NB4 (cell line): ENCODE data around the gene XXYLT1.
A peak's percentile ranks its signal among the peaks of the same experiment; 100 is the strongest.

Experiments
- DNase-seq: peaks from one replicate; pipeline ENCODE4 v3.0.0; 2010; ENCODE audit warnings: low read depth
- H3K4me3 ChIP-seq: one replicate; pipeline ENCODE4 v1.5.1; 2011; ENCODE audit warnings: mild to moderate bottlenecking, low read depth, low read length, moderate library complexity
- MYC ChIP-seq: IDR thresholded peaks from 2 replicates; pipeline ENCODE4 v1.6.1; 2011; ENCODE audit warnings: low read depth, low read length
- POLR2A ChIP-seq: IDR thresholded peaks from 2 replicates; pipeline ENCODE4 v1.6.1; 2011; ENCODE audit warnings: mild to moderate bottlenecking; ENCODE audit not compliant: insufficient read length; ENCODE audit errors: extremely low read depth
- TF ChIP-seq, protein P1 (sequence below): IDR thresholded peaks from one replicate; pipeline ENCODE4 v1.5.1; 2012; ENCODE audit warnings: low read depth, low read length
- TF ChIP-seq, protein P2 (sequence below): IDR thresholded peaks from 2 replicates; pipeline ENCODE4 v1.6.1; 2011; ENCODE audit warnings: low read depth, low read length

Gene XXYLT1

DNA sequence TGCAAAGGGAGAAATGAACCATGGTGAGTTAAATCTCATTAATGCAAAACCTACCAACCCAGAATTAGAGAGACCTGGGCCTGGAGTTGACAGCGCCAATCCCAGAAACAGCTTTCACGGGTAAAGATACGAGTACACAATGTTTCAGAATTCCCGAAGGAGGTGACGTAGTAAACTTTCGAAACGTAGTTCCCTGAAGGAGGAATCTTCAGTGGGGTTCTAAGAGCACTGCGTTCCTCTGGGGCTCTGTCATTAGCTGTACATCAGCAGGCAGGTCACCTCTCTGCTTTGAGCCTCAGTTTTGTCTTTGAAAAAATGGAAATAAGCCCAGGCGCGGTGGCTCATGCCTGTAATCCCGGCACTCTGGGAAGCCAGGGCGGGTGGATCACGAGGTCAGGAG is 152.3 kb downstream of the XXYLT1 start:
- TF ChIP-seq MYC (no peak), POLR2A (no peak)
- no peak overlapping the region for H3K4me3 ChIP-seq
- no peak for DNase-seq

DNA sequence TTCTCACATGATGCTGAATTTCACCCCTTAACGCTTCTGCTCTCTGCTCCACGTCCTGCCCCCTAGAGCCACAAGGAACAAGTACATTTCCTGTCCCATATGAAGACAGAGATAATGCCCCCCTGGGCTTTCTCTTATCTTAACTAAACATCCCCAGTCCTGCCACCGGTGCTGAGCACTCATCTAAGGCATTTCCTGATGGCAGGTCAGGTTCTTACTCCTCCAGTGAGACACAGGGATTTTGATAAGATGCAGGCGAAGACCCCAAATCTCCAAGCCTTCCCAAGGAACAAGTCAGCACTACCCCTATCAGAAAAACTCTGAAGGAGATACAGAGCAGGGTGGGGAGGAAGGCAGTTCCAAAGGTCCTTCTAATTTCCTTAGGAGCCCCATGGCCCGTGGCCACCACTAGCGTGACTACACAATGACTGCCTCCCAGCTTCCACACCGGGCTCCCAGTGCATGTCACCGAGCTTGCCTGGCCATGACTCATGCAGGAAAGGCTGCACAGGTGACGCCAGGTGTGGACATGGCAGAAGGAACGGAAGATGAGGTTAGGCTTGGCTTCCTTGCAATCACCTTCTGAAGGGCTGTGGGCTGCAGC is 152.9 kb downstream of the XXYLT1 start:
- TF ChIP-seq, protein P1, sequence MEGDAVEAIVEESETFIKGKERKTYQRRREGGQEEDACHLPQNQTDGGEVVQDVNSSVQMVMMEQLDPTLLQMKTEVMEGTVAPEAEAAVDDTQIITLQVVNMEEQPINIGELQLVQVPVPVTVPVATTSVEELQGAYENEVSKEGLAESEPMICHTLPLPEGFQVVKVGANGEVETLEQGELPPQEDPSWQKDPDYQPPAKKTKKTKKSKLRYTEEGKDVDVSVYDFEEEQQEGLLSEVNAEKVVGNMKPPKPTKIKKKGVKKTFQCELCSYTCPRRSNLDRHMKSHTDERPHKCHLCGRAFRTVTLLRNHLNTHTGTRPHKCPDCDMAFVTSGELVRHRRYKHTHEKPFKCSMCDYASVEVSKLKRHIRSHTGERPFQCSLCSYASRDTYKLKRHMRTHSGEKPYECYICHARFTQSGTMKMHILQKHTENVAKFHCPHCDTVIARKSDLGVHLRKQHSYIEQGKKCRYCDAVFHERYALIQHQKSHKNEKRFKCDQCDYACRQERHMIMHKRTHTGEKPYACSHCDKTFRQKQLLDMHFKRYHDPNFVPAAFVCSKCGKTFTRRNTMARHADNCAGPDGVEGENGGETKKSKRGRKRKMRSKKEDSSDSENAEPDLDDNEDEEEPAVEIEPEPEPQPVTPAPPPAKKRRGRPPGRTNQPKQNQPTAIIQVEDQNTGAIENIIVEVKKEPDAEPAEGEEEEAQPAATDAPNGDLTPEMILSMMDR, result peak; percentile 36
- TF ChIP-seq, protein P2, sequence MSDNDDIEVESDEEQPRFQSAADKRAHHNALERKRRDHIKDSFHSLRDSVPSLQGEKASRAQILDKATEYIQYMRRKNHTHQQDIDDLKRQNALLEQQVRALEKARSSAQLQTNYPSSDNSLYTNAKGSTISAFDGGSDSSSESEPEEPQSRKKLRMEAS, result no peak
- TF ChIP-seq POLR2A, result no peak
- 0 out of 2 replicates have a peak, but pooled peaks have one; percentile 25 for TF ChIP-seq MYC
- no peak overlapping the region for H3K4me3 ChIP-seq
- peak; percentile 72 for DNase-seq

DNA sequence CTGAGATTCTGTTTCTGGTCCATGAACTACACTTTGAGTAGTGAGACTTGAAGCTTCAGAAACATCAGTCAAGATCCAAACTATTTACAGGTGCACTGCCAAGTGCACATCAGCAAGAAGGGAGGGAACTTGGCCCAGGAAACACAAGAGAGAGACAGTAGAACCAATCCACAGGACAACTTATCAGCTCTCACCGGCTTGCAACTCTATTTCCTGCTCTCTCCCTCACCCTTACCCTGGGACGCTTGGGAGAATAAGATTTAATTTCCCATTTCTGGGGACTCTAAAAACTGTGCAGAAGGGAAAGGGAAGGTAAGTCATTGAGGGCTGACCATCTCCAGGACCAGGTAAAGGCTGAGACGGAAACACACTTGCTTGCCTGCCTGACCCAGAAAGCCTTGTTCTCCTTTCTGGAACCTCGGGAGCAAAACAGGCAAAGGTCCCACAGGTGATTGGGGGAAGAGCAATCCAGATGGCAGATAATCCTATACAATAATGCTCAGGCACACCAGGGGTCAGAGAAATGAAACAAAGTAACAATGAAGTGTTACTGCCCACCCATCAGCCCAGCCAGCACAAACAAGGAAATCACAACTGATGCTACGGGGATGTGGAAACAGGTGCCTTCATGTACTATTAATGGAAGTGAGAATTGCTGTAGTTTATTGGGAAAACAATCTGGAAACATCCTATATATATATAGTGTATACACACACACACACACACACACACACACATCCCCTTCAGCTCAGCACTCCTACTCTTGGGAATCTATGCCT is 154.4 kb downstream of the XXYLT1 start:
- H3K4me3 ChIP-seq, result no peak overlapping the region
- no peak for DNase-seq
- TF ChIP-seq, protein P1, result no peak
- TF ChIP-seq MYC (no peak), POLR2A (no peak)
- TF ChIP-seq, protein P2, result no peak

DNA sequence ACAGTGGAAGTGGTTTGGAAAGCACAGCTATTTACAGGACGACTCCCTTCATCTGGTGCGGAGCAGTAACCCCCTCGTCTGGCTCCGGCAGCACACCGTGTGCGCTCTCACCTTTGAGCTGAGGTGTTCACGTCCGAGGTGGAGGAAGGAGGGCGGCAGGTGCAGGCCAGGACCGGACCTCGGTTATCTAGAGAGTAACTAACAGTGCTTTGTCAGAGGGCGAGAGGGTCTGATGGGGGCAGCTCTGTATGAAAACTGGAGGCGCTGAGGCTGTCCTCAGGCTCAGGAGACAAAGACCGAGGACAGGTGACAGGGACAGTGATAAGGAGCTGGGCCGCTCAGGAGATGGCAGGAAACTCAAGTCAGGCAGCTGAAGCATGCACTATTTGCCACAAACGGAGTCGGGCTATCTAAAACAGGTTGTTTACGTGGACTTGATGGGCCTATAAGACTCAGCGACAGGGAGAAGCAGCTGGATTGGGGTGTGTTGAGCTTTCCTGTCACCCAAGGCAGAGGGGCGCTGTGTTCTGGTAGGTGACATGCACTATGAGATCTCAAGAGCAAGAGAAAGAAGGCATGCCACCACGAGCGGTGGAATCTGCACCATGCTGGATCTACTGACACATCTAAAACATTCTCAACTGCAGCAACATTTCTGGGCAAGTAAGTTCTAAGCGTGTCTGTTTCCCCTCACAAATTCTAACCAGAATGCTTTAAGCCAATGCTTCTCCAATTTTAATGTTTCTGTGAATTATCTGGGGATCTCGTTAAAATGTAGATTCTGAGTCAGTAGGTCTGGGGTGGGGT is 155.2 kb downstream of the XXYLT1 start:
- H3K4me3 ChIP-seq, result no peak overlapping the region
- no peak for DNase-seq
- TF ChIP-seq, protein P2, result no peak
- TF ChIP-seq, protein P1, result no peak
- TF ChIP-seq MYC (no peak), POLR2A (no peak)

DNA sequence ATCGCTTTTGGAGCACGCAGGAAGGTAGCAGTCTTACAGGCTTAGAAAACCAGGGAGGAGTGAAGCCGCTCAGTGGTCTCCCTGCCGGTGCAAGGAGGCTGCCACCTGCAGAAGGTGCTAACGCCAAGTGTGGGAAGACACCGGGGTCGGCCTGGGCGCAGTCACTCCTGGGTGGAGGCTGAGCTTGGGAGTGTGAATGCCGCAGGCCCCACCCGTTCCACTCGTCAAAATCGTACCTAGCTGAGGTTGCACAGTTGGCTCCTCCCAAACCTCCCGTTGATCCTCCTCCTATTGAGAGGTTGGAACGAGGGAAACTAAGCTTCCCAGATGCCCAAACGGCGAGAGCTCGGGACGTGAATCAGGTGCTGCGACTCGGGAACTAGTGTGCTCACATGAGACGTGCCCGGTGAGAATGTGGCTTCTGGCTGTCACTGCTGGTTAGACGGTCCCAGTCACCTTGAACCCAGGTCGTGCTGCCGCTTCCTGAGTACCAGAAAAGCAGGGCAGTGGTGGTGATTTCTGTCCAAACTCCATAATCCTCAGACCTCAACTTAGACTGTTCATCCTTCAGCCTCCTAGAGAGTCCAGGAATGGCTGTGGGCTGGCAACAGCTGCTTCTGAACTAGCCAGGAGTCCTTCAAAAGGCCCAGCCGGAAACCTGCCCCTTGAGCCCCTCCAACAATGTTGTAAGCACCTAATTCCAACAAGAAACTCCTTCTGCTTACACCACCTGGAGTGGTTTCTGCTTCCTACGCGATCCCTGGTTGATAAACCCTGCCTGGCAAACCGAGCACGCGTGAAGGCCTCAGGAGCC is 156.0 kb downstream of the XXYLT1 start:
- H3K4me3 ChIP-seq, result no peak overlapping the region
- DNase-seq, result no peak
- TF ChIP-seq, protein P2, result no peak

DNA sequence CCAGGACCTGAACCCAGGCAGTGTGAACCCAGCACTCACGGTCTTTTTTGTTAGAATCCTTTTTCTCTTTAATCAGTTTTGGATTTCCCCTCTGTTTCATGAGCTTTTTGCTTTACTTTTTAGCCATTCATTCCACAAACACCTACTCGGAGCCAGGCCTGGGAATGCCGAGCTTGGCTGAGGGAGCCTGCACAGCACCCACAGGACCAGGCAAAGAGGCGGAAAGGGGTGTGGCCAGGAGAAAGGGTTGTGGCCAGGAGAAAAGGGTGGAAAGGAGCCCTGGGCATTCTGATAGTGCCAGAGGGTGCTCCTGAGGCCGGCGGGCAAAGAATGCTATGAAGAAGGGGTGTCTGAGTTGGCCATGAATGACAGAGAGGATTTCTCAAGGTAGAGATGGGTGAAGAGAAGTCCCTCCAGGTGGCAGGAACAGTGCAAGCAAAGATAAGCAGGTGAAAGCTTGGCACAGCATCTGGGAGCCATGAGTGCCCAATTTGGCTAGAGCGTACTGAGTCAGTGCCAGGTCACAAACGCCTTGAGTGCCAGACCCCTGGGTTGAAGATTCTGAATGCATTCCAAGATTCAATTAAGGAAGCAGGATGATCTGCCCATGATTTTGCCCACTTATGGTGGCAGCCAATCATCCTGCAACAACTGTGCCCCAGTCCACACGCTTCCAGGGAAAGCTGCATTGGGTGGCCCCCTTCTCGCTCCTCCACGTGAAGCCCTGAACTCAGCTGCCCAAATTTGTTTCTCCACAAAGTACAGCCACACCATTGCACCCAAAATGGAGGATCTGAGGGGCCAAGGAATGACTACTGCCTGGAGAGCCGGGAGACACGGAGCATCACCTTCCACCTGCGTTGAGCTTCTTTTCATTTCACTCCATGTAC is 157.2 kb downstream of the XXYLT1 start:
- no peak overlapping the region for H3K4me3 ChIP-seq
- no peak for TF ChIP-seq POLR2A
- TF ChIP-seq, protein P2, result no peak
- TF ChIP-seq MYC, result no peak
- TF ChIP-seq, protein P1, result no peak
- no peak for DNase-seq
